ENCODE results near the gene WDR7. TPM values are rescaled to one million over a fixed set of nuclear protein-coding genes. Genes with fewer than 3 reads are reported as not detected.

Gene WDR7
- total and polyA plus RNA-seq, 10 of the 15 experiments (the other 5 are each of a cell fraction or from before 2014, with no cell fraction given) = 2.8 to 16.5 (median 11.7) TPM

- H3K27ac ChIP-seq (ENCODE audit: control insufficient read depth, insufficient read depth) = no peak overlapping the region
- H3K79me2 ChIP-seq (ENCODE audit: control insufficient read depth, insufficient read depth, low read length) = no peaks in the 10 kb centered on the region
- 47% methylated on average over 6 of the region's 6 CpGs for WGBS (ENCODE audit: insufficient coverage, insufficient replicate concordance, low lambda C conversion rate, missing lambda C conversion rate)
- SMC1A ChIA-PET (ENCODE audit: uncharacterized antibody, unreplicated experiment) = interaction anchor here (0.9 kb wide), 1 partner anchor 84 kb away, joined by 3 read pairs; no protein-coding TSS in a partner anchor
- no peaks in the 10 kb centered on the region; the same call in 2 of the 3 replicates for H3K9me3 ChIP-seq (replicated peaks; ENCODE audit: control insufficient read depth, insufficient read depth, low read length)
- POLR2A ChIA-PET = no interaction called here
- no peak overlapping the region for H3K9ac ChIP-seq (ENCODE audit: control insufficient read depth, insufficient read depth, low read length)
- H2AFZ ChIP-seq (ENCODE audit: control insufficient read depth, low read depth, low read length) = no peak overlapping the region
- H3K4me2 ChIP-seq (ENCODE audit: control insufficient read depth, insufficient read depth) = no peak overlapping the region
- CTCF ChIA-PET = interaction anchor here (0.6 kb wide), 1 partner anchor 36 kb away, joined by 3 read pairs; no protein-coding TSS in a partner anchor
- no peak overlapping the region for H3K4me3 ChIP-seq
- RAD21 ChIA-PET (ENCODE audit: unreplicated experiment) = interaction anchor here (1.1 kb wide), 1 partner anchor 169 kb away, joined by 3 read pairs; no protein-coding TSS in a partner anchor
- H4K20me1 ChIP-seq (ENCODE audit: control insufficient read depth, insufficient read depth) = no peaks in the 10 kb centered on the region
- no peaks in the 10 kb centered on the region for H3K36me3 ChIP-seq (ENCODE audit: control insufficient read depth in 2 of 2, insufficient read depth in 2 of 2, low read length in 1 of 2)
- ATAC-seq (no peak), DNase-seq (ENCODE audit: low read depth, low spot score) (no peak), FAIRE-seq (no peak)
- intact Hi-C loops (cut with micrococcal nuclease; ENCODE audit: unreplicated experiment) = no loop called here
- BruUV-seq (replicated peaks) = no TSS peak
- no peaks in the 10 kb centered on the region; a peak in 1 of 4 replicates for H3K27me3 ChIP-seq (replicated peaks in 1 of 2; ENCODE audit: control insufficient read depth in 2 of 2, insufficient read depth in 2 of 2, low read length in 1 of 2)
- in situ Hi-C loops (cut with MboI) = no loop called here
- H3K4me1 ChIP-seq (ENCODE audit: control insufficient read depth, insufficient read depth, low read length) = no peaks in the 10 kb centered on the region
- TF ChIP-seq CHD1 (IDR thresholded peaks at IDR 0.05; ENCODE audit: low read depth, low read length) (no peak), NKRF (conservative IDR thresholded peaks at IDR 0.05) (no peak), ZBED1 (IDR thresholded peaks at IDR 0.05; ENCODE audit: borderline replicate concordance) (no peak), ATF2 (IDR thresholded peaks at IDR 0.05; ENCODE audit: low read length) (no peak), ETV6 (conservative IDR thresholded peaks at IDR 0.05 in 1 of 2, IDR thresholded peaks at IDR 0.05 in 1 of 2; ENCODE audit: borderline replicate concordance in 1 of 2, low read depth in 1 of 2) (no peak), REST (IDR thresholded peaks at IDR 0.05; ENCODE audit: low read depth, low read length) (no peak), HSF1 (IDR thresholded peaks at IDR 0.05; ENCODE audit: low read depth, low read length) (no peak), BACH1 (IDR thresholded peaks at IDR 0.05; ENCODE audit: borderline replicate concordance) (no peak), ESRRA (IDR thresholded peaks at IDR 0.05; ENCODE audit: low read length) (no peak)
- TF ChIP-seq, protein P1, sequence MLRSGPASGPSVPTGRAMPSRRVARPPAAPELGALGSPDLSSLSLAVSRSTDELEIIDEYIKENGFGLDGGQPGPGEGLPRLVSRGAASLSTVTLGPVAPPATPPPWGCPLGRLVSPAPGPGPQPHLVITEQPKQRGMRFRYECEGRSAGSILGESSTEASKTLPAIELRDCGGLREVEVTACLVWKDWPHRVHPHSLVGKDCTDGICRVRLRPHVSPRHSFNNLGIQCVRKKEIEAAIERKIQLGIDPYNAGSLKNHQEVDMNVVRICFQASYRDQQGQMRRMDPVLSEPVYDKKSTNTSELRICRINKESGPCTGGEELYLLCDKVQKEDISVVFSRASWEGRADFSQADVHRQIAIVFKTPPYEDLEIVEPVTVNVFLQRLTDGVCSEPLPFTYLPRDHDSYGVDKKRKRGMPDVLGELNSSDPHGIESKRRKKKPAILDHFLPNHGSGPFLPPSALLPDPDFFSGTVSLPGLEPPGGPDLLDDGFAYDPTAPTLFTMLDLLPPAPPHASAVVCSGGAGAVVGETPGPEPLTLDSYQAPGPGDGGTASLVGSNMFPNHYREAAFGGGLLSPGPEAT (IDR thresholded peaks at IDR 0.05; ENCODE audit: low read depth) = no peak
Measured at GRCh38 chr18:57038395-57038794, 387.2 kb downstream of the WDR7 start.
